T47D (cell line): ENCODE measurements around the gene TCTN1.
"Not testable (repeated sequence)": the region's sequence is repeated elsewhere in the genome, so short reads cannot be mapped to it uniquely, and the experiment has no call there.

Experiments
- DNase-seq, 2 experiments: peaks; one replicate each; pipeline versions ENCODE4 v3.0.0 to v3.0.0-alpha.2; 2011 to 2012; ENCODE audit warnings: low read depth in 1 of 2, low spot score in 1 of 2
- JUND ChIP-seq: IDR thresholded peaks from 2 replicates; pipeline ENCODE4 v1.6.1; 2012; ENCODE audit warnings: low read depth
- in situ Hi-C: cut with HindIII; loops from 2 replicates; pipeline ENCODE4 v1.10.0; 2016; ENCODE audit warnings: low sequenced_read_pairs, low pct_unique_long_range_greater_than_20kb

TCTN1 gene

DNA sequence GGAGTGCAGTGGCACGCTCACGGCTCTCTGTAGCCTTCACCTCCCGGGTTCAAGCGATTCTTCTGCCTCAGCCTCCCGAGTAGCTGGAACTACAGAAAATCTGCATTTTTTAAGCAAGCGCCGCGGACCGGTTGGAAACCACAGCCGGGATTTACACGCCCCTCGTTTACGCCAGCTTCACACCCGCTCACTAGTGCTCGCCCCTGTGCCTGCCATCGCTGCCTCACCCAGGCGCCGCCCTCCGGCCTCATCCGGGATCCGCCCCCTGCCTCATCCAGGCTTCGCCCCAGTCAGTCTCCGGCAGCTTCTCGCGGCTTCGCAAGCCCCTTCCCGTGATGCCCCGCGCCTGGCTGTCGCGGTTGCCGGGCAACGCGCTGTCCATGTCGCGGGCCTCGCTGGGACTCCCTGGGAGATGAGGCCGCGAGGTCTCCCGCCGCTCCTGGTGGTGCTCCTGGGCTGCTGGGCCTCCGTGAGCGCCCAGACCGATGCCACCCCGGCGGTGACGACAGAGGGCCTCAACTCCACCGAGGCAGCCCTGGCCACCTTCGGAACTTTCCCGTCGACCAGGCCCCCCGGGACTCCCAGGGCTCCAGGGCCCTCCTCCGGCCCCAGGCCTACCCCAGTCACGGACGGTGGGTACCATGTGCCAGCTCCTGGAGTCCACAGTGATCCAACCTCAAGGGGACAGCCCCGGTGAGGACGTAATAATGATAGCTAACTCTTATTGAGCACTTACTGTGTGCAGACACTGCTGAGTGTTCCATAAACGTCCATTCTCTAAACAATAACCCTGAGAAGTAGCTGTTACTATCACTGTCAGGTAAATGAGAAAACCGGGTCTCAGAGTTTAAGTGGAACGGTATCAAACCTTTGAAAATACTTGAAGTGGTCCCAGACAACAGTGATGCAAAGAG is at the start of gene TCTN1:
Gene TCTN1 (plus strand): TSS at position 359 of the 914 bp plus-strand sequence. CDS start 54 bp downstream, at position 413.
- in situ Hi-C loops = no loop called here
- DNase-seq = peak; percentile 96 to 98
- no peak for TF ChIP-seq JUND

- TF ChIP-seq JUND = no peak
- DNase-seq = no peak
Observed at GRCh38 chr12:110564471-110564991, 49.4 kb upstream of the TCTN1 start.

DNA sequence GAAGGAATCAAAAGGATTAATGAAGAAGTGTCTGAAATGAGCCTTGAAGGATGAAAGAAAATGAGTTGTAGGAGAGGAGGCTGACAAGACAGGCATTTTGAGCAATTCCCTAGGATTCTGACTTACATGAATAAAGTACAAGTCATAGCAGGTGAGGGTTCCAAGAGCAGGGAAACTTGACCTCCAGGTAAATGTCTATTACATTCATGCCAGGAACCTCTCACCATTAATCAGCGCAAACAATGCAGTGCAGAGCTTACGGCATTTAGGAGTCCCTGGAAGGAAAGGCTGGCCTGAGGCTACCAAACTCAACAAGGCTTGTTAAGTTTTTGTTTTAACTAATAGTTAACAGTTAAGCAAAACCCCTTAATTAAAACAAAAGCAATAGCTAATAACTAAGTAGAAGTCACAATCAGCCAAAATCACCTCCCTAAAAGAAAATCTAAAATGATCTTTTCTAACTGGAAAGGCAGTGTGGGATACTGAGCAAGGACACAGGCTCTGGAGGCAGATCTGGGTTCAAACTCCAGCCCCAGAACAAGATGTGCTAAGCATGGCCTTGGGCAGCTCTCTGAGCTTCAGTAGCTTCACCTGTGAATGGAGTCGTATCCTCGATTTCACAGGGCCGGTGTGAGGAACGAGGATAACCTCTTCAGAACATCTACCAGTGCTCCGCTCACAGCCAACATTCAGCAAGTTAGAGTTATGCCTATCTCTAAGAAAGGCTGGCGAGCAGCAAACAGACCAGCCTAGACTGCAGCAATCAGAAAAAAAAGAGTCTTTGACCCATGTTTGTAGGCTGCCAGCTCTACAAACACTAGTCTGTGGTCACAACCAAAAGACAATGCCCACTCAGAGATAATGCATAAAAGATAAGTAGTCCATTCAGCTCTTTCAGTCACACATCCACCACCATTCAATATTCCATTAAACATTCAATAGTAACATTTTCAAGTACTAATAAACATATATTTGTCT is 47.7 kb upstream of the TCTN1 start:
- no peak for TF ChIP-seq JUND
- no peak for DNase-seq
- in situ Hi-C loops = no loop called here

More at GRCh38 chr12:110564471-110564991, 49.4 kb upstream of the TCTN1 start:
- in situ Hi-C loops = no loop called here

DNA sequence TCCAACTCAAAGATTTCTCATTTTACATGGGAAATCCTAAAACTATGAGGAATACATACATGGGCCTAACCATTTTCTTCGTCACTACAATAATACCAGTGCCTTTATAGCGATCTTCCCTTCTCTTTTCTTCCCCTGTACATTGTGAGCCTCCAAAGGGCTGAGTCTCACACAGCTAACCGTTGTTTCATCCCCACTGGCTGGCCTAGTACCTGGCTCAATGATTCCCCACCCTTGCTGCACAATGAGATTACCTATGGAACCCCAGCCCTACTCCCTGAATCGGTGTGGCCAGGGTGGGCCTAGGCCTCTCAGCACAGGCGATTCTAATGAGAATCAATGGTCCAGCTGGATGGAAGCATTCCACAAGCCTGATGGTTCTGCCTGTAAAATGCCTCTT is 46.9 kb upstream of the TCTN1 start:
- in situ Hi-C loops = no loop called here
- no peak for TF ChIP-seq JUND
- DNase-seq = no peak

- no peak for TF ChIP-seq JUND
- in situ Hi-C loops = no loop called here
- DNase-seq = no peak
Observed at GRCh38 chr12:110568752-110569151, 45.2 kb upstream of the TCTN1 start.

- in situ Hi-C loops, DNase-seq: not testable (repeated sequence)
Observed at GRCh38 chr12:110569838-110570237, 44.1 kb upstream of the TCTN1 start.

- DNase-seq, in situ Hi-C loops: not testable (repeated sequence)
Observed at GRCh38 chr12:110570798-110571197, 43.1 kb upstream of the TCTN1 start.

DNA sequence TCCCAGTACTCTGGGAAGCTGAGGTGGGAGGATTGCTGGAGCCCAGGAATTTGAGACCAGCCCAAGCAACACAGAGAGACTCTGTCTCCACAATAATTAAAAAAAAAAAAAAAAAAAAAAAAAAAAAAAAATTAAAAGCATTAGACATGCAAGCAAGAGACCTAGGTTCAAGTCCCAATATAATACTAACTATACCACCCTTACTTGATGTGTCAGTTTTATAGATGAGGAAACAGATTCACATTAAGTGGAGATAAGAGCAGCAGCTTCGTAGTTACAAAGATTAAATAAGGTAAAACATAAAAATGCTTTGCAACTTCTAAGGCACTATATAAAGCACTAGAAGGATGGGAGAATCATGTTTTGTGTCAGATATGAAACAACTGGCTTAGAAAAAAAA is 39.9 kb upstream of the TCTN1 start:
- no peak for TF ChIP-seq JUND
- in situ Hi-C loops = no loop called here
- no peak for DNase-seq

DNA sequence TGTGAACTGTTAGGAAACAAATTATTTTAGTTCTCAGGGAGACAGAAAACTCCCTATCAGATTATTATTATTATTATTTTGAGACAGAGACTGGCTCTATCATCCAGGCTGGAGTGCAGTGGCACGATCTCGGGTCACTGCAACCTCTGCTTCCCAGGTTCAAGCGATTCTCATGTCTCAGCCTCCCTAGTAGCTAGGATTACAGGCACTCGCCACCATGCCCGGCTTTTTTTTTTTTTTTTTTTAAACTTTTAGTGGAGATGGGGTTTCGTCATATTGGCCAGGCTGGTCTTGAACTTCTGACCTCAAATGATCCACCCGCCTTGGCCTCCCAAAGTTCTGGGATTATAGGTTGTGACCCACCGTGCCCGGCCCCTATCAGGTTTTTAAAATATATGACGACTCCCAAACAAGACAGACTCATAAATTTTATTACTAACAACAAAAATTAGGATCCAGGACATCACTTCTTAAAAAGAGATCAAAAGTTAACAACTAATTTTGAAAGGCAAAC is 39.2 kb upstream of the TCTN1 start:
- DNase-seq, in situ Hi-C loops: not testable (repeated sequence)

GRCh38 chr12:110575326-110575725 is 38.6 kb upstream of the TCTN1 start:
- in situ Hi-C loops = no loop called here
- no peak for TF ChIP-seq JUND
- no peak for DNase-seq

- in situ Hi-C loops = no loop called here
- TF ChIP-seq JUND = no peak
- no peak for DNase-seq
Observed at GRCh38 chr12:110576504-110576903, 37.4 kb upstream of the TCTN1 start.

GRCh38 chr12:110577864-110578693 is 35.9 kb upstream of the TCTN1 start:
- in situ Hi-C loops = no loop called here
- no peak for TF ChIP-seq JUND
- DNase-seq = peak in 1 of 2 experiments; percentile 32
